H9 (cell line): ENCODE results near the gene ISYNA1. TPM values are rescaled to one million over a fixed set of nuclear protein-coding genes. Genes with fewer than 3 reads are reported as not detected.
A peak's percentile ranks its signal among the peaks of the same experiment; 100 is the strongest.

Source experiments
- DNase-seq: peaks from one replicate; pipeline ENCODE4 v3.0.0-alpha.2; 2017
- H2AFZ ChIP-seq: one replicate; pipeline ENCODE4 v1.6.1; 2013; ENCODE audit warnings: mild to moderate bottlenecking, low read length, control low read depth, moderate library complexity
- H2AK5ac ChIP-seq: 2 replicates; pipeline ENCODE4 v1.6.1; 2013; ENCODE audit warnings: low read length, control low read depth, mixed read lengths; ENCODE audit not compliant: insufficient read length
- H2BK120ac ChIP-seq: one replicate; pipeline ENCODE4 v1.6.1; 2013; ENCODE audit warnings: low read depth, mild to moderate bottlenecking, low read length, control low read depth, inconsistent platforms; ENCODE audit not compliant: poor library complexity, severe bottlenecking
- H2BK12ac ChIP-seq: 2 replicates; pipeline ENCODE4 v1.6.1; 2013; ENCODE audit warnings: low read length, control low read depth, mixed read lengths, low read depth; ENCODE audit not compliant: insufficient read length
- H2BK15ac ChIP-seq: 2 replicates; pipeline ENCODE4 v1.6.1; 2013; ENCODE audit warnings: low read depth, low read length, control low read depth
- H2BK20ac ChIP-seq: one replicate; pipeline ENCODE4 v1.6.1; 2013; ENCODE audit warnings: low read depth, mild to moderate bottlenecking, low read length, control low read depth, inconsistent platforms; ENCODE audit not compliant: poor library complexity, severe bottlenecking
- H2BK5ac ChIP-seq: 2 replicates; pipeline ENCODE4 v1.6.1; 2013; ENCODE audit warnings: low read length, control low read depth, mixed read lengths; ENCODE audit not compliant: insufficient read length
- H3K14ac ChIP-seq: 2 replicates; pipeline ENCODE4 v1.6.1; 2013; ENCODE audit warnings: low read length, control low read depth; ENCODE audit not compliant: insufficient read depth
- H3K18ac ChIP-seq: 2 replicates; pipeline ENCODE4 v1.6.1; 2013; ENCODE audit warnings: low read depth, mild to moderate bottlenecking, mixed read lengths, low read length, control low read depth; ENCODE audit not compliant: insufficient read length
- H3K23ac ChIP-seq: 2 replicates; pipeline ENCODE4 v1.6.1; 2013; ENCODE audit warnings: low read length, control low read depth, mixed read lengths, low read depth; ENCODE audit not compliant: insufficient read length
- H3K23me2 ChIP-seq: 2 replicates; pipeline ENCODE4 v1.6.1; 2013; ENCODE audit warnings: low read depth, mild to moderate bottlenecking, mixed read lengths, low read length, control low read depth; ENCODE audit not compliant: insufficient read length, poor library complexity, severe bottlenecking
- H3K27ac ChIP-seq: 2 replicates; pipeline ENCODE4 v1.5.1; 2013; ENCODE audit warnings: low read length, control low read depth, mixed read lengths, low read depth; ENCODE audit not compliant: insufficient read length
- H3K27me3 ChIP-seq: 2 replicates; pipeline ENCODE4 v1.6.1; 2013; ENCODE audit warnings: low read length, control low read depth, inconsistent platforms; ENCODE audit not compliant: insufficient read depth
- H3K4ac ChIP-seq: 2 replicates; pipeline ENCODE4 v1.6.1; 2013; ENCODE audit warnings: low read depth, mild to moderate bottlenecking, control low read depth, inconsistent platforms, low read length, moderate library complexity
- H3K4me1 ChIP-seq: 2 replicates; pipeline ENCODE4 v1.6.1; 2013; ENCODE audit warnings: low read length, control low read depth, inconsistent platforms; ENCODE audit not compliant: insufficient read depth
- H3K4me2 ChIP-seq: 2 replicates; pipeline ENCODE4 v1.6.1; 2013; ENCODE audit warnings: low read length, control low read depth, mixed read lengths; ENCODE audit not compliant: insufficient read length, insufficient read depth
- H3K56ac ChIP-seq: 2 replicates; pipeline ENCODE4 v1.6.1; 2013; ENCODE audit warnings: low read depth, mild to moderate bottlenecking, mixed read lengths, low read length, control low read depth; ENCODE audit not compliant: insufficient read length
- H3K79me1 ChIP-seq: 2 replicates; pipeline ENCODE4 v1.6.1; 2013; ENCODE audit warnings: low read depth, mild to moderate bottlenecking, moderate library complexity, low read length, control low read depth, inconsistent platforms; ENCODE audit not compliant: insufficient read depth, poor library complexity, severe bottlenecking
- H3K79me2 ChIP-seq: 2 replicates; pipeline ENCODE4 v1.6.1; 2013; ENCODE audit warnings: low read length, control low read depth, inconsistent platforms; ENCODE audit not compliant: insufficient read depth
- H3K9ac ChIP-seq: 2 replicates; pipeline ENCODE4 v1.6.1; 2013; ENCODE audit warnings: low read length, control low read depth, mixed read lengths; ENCODE audit not compliant: insufficient read length; ENCODE audit errors: extremely low read depth
- H3K9me3 ChIP-seq: one replicate; pipeline ENCODE4 v1.6.1; 2013; ENCODE audit warnings: low read depth, low read length, inconsistent platforms; ENCODE audit not compliant: control insufficient read depth
- H3T11ph ChIP-seq: one replicate; pipeline ENCODE4 v1.6.1; 2013; ENCODE audit warnings: mild to moderate bottlenecking, low read length, control low read depth, inconsistent platforms
- H4K20me1 ChIP-seq: one replicate; pipeline ENCODE4 v1.6.1; 2013; ENCODE audit not compliant: control insufficient read depth, insufficient read length, insufficient read depth
- H4K5ac ChIP-seq: 2 replicates; pipeline ENCODE4 v1.6.1; 2013; ENCODE audit warnings: low read depth, mild to moderate bottlenecking, mixed read lengths, low read length, control low read depth; ENCODE audit not compliant: insufficient read length
- H4K8ac ChIP-seq: replicated peaks from 2 replicates; pipeline ENCODE4 v1.6.1; 2013; ENCODE audit warnings: low read length, control low read depth, mixed read lengths, low read depth; ENCODE audit not compliant: insufficient read length
- H4K91ac ChIP-seq: 2 replicates; pipeline ENCODE4 v1.6.1; 2013; ENCODE audit warnings: low read depth, mild to moderate bottlenecking, moderate library complexity, mixed read lengths, low read length, control low read depth; ENCODE audit not compliant: insufficient read length
- H3K27ac Mint-ChIP-seq, 3 experiments: 2 replicates in 2 of 3; 3 replicates in 1 of 3; pipeline ENCODE4 v1.8.0; 2020 to 2021; ENCODE audit warnings: mixed read lengths in 3 of 3, mild to moderate bottlenecking in 1 of 3, moderate library complexity in 1 of 3
- H3K27me3 Mint-ChIP-seq: 2 replicates; pipeline ENCODE4 v1.8.0; 2021; ENCODE audit warnings: low read depth, mild to moderate bottlenecking, moderate library complexity, mixed read lengths
- H3K36me3 Mint-ChIP-seq, 3 experiments: 2 replicates in 2 of 3; 3 replicates in 1 of 3; pipeline ENCODE4 v1.8.0; 2020 to 2021; ENCODE audit warnings: low read depth in 3 of 3, mixed read lengths in 3 of 3; ENCODE audit not compliant: insufficient read depth in 1 of 3
- H3K4me1 Mint-ChIP-seq, 2 experiments: 2 replicates each; pipeline ENCODE4 v1.8.0; 2020; ENCODE audit warnings: mixed read lengths in 2 of 2
- H3K4me3 Mint-ChIP-seq, 2 experiments: 2 replicates in 1 of 2; 3 replicates in 1 of 2; pipeline ENCODE4 v1.8.0; 2020 to 2021; ENCODE audit warnings: mild to moderate bottlenecking in 2 of 2, mixed read lengths in 2 of 2, moderate library complexity in 1 of 2
- H3K9me3 Mint-ChIP-seq, 2 experiments: 2 replicates in 1 of 2; 3 replicates in 1 of 2; pipeline ENCODE4 v1.8.0; 2020; ENCODE audit warnings: mild to moderate bottlenecking in 2 of 2, mixed read lengths in 2 of 2, moderate library complexity in 1 of 2
- WGBS: extraction: QIAGEN DNeasy Blood & Tissue Kit; methylation state at CpG from one replicate; pipeline ENCODE4 v1.1.7; 2013; ENCODE audit warnings: missing lambda C conversion rate, low lambda C conversion rate, mixed read lengths; ENCODE audit not compliant: insufficient read length; ENCODE audit errors: extremely low coverage; 5-methylcytosine and 5-hydroxymethylcytosine counted together
- total RNA-seq: library from RNA; stranded (reverse); gene quantifications from 2 replicates; pipeline ENCODE4 v1.2.1, GENCODE V29; 2021
- TF ChIP-seq, protein P1 (sequence below): fragments of 200-600 bp; sonication (generic); conservative IDR thresholded peaks from 3 replicates; pipeline ENCODE4 v1.8.0; 2021; ENCODE audit warnings: antibody characterized with exemption, mild to moderate bottlenecking

The ISYNA1 gene
- total RNA-seq, 1 experiment from 2014 or later, result 241 TPM

DNA sequence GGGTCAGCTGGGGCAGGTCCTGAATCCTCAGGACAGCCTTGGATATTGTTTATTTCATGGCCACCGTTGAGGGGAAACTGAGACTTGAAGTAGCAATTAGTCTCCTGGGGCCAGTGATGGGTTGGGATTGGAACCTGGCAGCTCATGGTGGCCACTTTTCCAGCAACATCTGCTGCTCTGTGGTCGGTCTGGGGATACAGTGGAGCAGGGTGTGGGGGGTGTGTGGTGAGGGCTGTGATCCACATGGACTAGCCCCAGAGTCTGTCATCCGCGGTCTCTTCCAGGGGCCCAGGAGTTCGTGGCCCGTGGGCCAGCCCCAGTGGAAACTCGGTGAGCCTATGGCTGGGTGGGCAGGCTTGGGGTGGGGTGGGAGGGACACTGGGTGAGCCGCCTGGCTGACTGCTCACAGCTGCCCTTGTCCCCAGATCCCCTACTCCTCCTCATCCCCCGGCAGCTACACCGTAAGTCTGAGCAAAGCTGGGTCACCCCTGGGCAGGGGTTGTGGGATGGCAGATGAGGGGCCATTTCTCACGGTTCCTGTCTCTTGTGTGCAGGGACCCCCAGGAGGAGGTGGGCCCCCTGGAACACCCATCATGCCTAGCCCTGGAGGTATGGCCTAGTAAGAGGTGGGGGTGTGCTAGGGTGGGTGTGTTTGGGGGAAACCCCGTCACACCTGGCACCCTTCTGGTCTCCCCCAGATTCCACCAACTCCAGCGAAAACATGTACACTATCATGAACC is 5.5 kb downstream of the ISYNA1 start:
- Histone ChIP-seq H2BK120ac (peak overlapping the region; percentile 57), H3K27me3 (no peaks in the 10 kb centered on the region), H3K79me1 (no peaks in the 10 kb centered on the region), H4K5ac (no peak overlapping the region), H2BK15ac (no peak overlapping the region), H3K4me2 (peak overlapping the region; percentile 44), H3K79me2 (no peaks in the 10 kb centered on the region), H3K4ac (no peak overlapping the region), H2AFZ (no peak overlapping the region), H2BK20ac (no peak overlapping the region), H3K14ac (peak overlapping the region; percentile 73), H3K4me1 (no peaks in the 10 kb centered on the region; the same call in 1 of the 2 replicates), H3K27ac (no peak overlapping the region), H2BK5ac (no peak overlapping the region), H3K23ac (no peak overlapping the region), H4K91ac (no peak overlapping the region), H3K18ac (peak overlapping the region; percentile 68), H4K8ac (no peak overlapping the region), H3K9me3 (no peaks in the 10 kb centered on the region), H2AK5ac (no peak overlapping the region), H4K20me1 (peaks cover 3% of the 10 kb centered on the region), H2BK12ac (no peak overlapping the region), H3T11ph (no peak overlapping the region), H3K9ac (no peak overlapping the region), H3K23me2 (peaks cover 12% of the 10 kb centered on the region), H3K56ac (no peak overlapping the region)
- Mint-ChIP-seq H3K27ac (no peak overlapping the region; a peak in 1 of 7 replicates), H3K9me3 (no peaks in the 10 kb centered on the region; a peak in 1 of 5 replicates), H3K4me1 (peaks cover 18 to 25% of the 10 kb centered on the region in 2 experiments), H3K27me3 (peaks cover 2% of the 10 kb centered on the region), H3K36me3 (peaks cover 2 to 21% (median 19%) of the 10 kb centered on the region in 3 experiments; a peak in 6 of 7 replicates), H3K4me3 (peak overlapping the region; percentile 58 to 71)
- DNase-seq, result no peak
- WGBS, result no CpG with 5 or more reads among the region's 13 CpGs
- TF ChIP-seq, protein P1, sequence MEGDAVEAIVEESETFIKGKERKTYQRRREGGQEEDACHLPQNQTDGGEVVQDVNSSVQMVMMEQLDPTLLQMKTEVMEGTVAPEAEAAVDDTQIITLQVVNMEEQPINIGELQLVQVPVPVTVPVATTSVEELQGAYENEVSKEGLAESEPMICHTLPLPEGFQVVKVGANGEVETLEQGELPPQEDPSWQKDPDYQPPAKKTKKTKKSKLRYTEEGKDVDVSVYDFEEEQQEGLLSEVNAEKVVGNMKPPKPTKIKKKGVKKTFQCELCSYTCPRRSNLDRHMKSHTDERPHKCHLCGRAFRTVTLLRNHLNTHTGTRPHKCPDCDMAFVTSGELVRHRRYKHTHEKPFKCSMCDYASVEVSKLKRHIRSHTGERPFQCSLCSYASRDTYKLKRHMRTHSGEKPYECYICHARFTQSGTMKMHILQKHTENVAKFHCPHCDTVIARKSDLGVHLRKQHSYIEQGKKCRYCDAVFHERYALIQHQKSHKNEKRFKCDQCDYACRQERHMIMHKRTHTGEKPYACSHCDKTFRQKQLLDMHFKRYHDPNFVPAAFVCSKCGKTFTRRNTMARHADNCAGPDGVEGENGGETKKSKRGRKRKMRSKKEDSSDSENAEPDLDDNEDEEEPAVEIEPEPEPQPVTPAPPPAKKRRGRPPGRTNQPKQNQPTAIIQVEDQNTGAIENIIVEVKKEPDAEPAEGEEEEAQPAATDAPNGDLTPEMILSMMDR, result no peak
